Measurements from ENCODE around the gene CRACDL. TPM values are rescaled to one million over a fixed set of nuclear protein-coding genes. Genes with fewer than 3 reads are reported as not detected.

The CRACDL gene
- total RNA-seq, 6 experiments from 2014 or later = not detected

- no peak overlapping the region for H3K27ac Mint-ChIP-seq
- no peaks in the 10 kb centered on the region for H3K36me3 Mint-ChIP-seq (ENCODE audit: low read depth)
- TF ChIP-seq CTCF (IDR thresholded peaks at IDR 0.05) = no peak
- peaks cover 12% of the 10 kb centered on the region; the same call in 1 of the 2 replicates for H3K4me1 Mint-ChIP-seq (ENCODE audit: low read depth)
- peaks cover 4% of the 10 kb centered on the region; the same call in 1 of the 2 replicates for H3K9me3 Mint-ChIP-seq
- no peak for DNase-seq
- H3K27me3 Mint-ChIP-seq (ENCODE audit: insufficient read depth) = peaks cover 22% of the 10 kb centered on the region
- H3K4me3 Mint-ChIP-seq = no peak overlapping the region
These were observed 126.0 kb downstream of the CRACDL start for GRCh38 chr2:98809878-98810587.

GRCh38 chr2:98809116-98809515, 126.9 kb downstream of the CRACDL start:
- Mint-ChIP-seq H3K27me3 (ENCODE audit: insufficient read depth) (peaks cover 25% of the 10 kb centered on the region), H3K4me3 (no peak overlapping the region), H3K4me1 (ENCODE audit: low read depth) (peaks cover 12% of the 10 kb centered on the region; the same call in 1 of the 2 replicates), H3K27ac (no peak overlapping the region), H3K36me3 (ENCODE audit: low read depth) (no peaks in the 10 kb centered on the region), H3K9me3 (peaks cover 4% of the 10 kb centered on the region; the same call in 1 of the 2 replicates)
- no peak for TF ChIP-seq CTCF (IDR thresholded peaks at IDR 0.05)
- no peak for DNase-seq

- Mint-ChIP-seq H3K27ac (no peak overlapping the region), H3K27me3 (ENCODE audit: insufficient read depth) (peaks cover 27% of the 10 kb centered on the region), H3K4me1 (ENCODE audit: low read depth) (peaks cover 12% of the 10 kb centered on the region; the same call in 1 of the 2 replicates), H3K9me3 (peaks cover 4% of the 10 kb centered on the region; the same call in 1 of the 2 replicates), H3K4me3 (no peak overlapping the region), H3K36me3 (ENCODE audit: low read depth) (no peaks in the 10 kb centered on the region)
- DNase-seq = no peak
- TF ChIP-seq CTCF (IDR thresholded peaks at IDR 0.05) = no peak
These were observed 127.5 kb downstream of the CRACDL start for GRCh38 chr2:98808546-98808945.

GRCh38 chr2:98807929-98808328, 128.1 kb downstream of the CRACDL start:
- Mint-ChIP-seq H3K27ac (no peak overlapping the region), H3K36me3 (ENCODE audit: low read depth) (no peaks in the 10 kb centered on the region)

GRCh38 chr2:98807221-98807620, 128.8 kb downstream of the CRACDL start:
- H3K4me1 Mint-ChIP-seq (ENCODE audit: low read depth) = peaks cover 12% of the 10 kb centered on the region; the same call in 1 of the 2 replicates
- no peak for DNase-seq

More at GRCh38 chr2:98807929-98808328, 128.1 kb downstream of the CRACDL start:
- Mint-ChIP-seq H3K9me3 (peaks cover 4% of the 10 kb centered on the region; the same call in 1 of the 2 replicates), H3K27me3 (ENCODE audit: insufficient read depth) (peaks cover 27% of the 10 kb centered on the region), H3K4me3 (no peak overlapping the region), H3K4me1 (ENCODE audit: low read depth) (peaks cover 12% of the 10 kb centered on the region; the same call in 1 of the 2 replicates)
- no peak for TF ChIP-seq CTCF (IDR thresholded peaks at IDR 0.05)
- no peak for DNase-seq

More at GRCh38 chr2:98807221-98807620, 128.8 kb downstream of the CRACDL start:
- Mint-ChIP-seq H3K4me3 (no peak overlapping the region), H3K36me3 (ENCODE audit: low read depth) (no peaks in the 10 kb centered on the region), H3K27ac (no peak overlapping the region), H3K27me3 (ENCODE audit: insufficient read depth) (peaks cover 27% of the 10 kb centered on the region), H3K9me3 (no peaks in the 10 kb centered on the region)
- no peak for TF ChIP-seq CTCF (IDR thresholded peaks at IDR 0.05)
